HepG2 (cell line): ENCODE data around the gene FXYD4. TPM values are rescaled to one million over a fixed set of nuclear protein-coding genes. Genes with fewer than 3 reads are reported as not detected.

Source experiments
- CC2D1A ChIP-seq: sonication (generic); formaldehyde crosslinking; IDR thresholded peaks from 2 replicates; pipeline ENCODE4 v1.8.1; 2023; ENCODE audit warnings: mild to moderate bottlenecking, missing genetic modification reagents
- CCAR2 ChIP-seq: fragments of 200-400 bp; formaldehyde crosslinking; optimal IDR thresholded peaks from 2 replicates; pipeline ENCODE3; 2018; ENCODE audit warnings: low read depth, mild to moderate bottlenecking, low read length, moderate library complexity
- EP300 ChIP-seq, 3 experiments: sonication (generic) in 1 of 3; formaldehyde crosslinking in 1 of 3; IDR thresholded peaks; 2 replicates each; pipeline versions ENCODE4 v1.5.1 to v1.6.1; 2011 to 2020; ENCODE audit warnings: low read depth in 2 of 3, low read length in 2 of 3, borderline replicate concordance in 1 of 3, improper control_type of control experiment in 1 of 3, mild to moderate bottlenecking in 1 of 3, missing genetic modification reagents in 1 of 3, moderate library complexity in 1 of 3
- NFE2L2 ChIP-seq: fragments of 150-350 bp; IDR thresholded peaks from 2 replicates; pipeline ENCODE4 v1.6.1; 2014; ENCODE audit warnings: low read length
- ZBTB3 ChIP-seq: sonication (generic); formaldehyde crosslinking; IDR thresholded peaks from 2 replicates; pipeline ENCODE4 v1.4.0; 2020; ENCODE audit warnings: low read depth, mild to moderate bottlenecking, moderate library complexity, missing genetic modification reagents, borderline replicate concordance
- ZNF124 ChIP-seq: sonication (generic); formaldehyde crosslinking; IDR thresholded peaks from 2 replicates; pipeline ENCODE4 v1.4.0; 2020; ENCODE audit warnings: missing genetic modification reagents
- ZNF350 ChIP-seq: sonication (generic); formaldehyde crosslinking; IDR thresholded peaks from 2 replicates; pipeline ENCODE4 v1.4.0; 2020; ENCODE audit warnings: mild to moderate bottlenecking, low read depth, missing genetic modification reagents, borderline replicate concordance
- ZNF549 ChIP-seq: sonication (generic); formaldehyde crosslinking; IDR thresholded peaks from 2 replicates; pipeline ENCODE4 v1.5.0; 2020; ENCODE audit warnings: missing genetic modification reagents
- polyA plus RNA-seq, 8 experiments: library from polyadenylated mRNA; depleted of rRNA in 3 of 8; stranded (reverse) in 7 of 8; unstranded in 1 of 8; fragments of >200 nt; fragmentation: Illumina TruSeq in 4 of 8; extraction: Trizol in 4 of 8; gene quantifications; 2 replicates each; pipeline versions ENCODE4 v1.2.1 to v1.2.3, GENCODE V29; 2011 to 2016; ENCODE audit warnings: low read depth in 4 of 8, missing spikeins in 1 of 8, mixed read lengths in 1 of 8; ENCODE audit not compliant: insufficient read depth in 1 of 8
- total RNA-seq, 5 experiments: library from RNA; depleted of rRNA; stranded (reverse); fragments of >200 nt; fragmentation: Illumina TruSeq; extraction: Trizol; gene quantifications; 2 replicates each; pipeline ENCODE4 v1.2.3, GENCODE V29; 2016; ENCODE audit warnings: low read depth in 1 of 5
- TF ChIP-seq, protein P1 (sequence below): sonication (generic); formaldehyde crosslinking; IDR thresholded peaks from 2 replicates; pipeline ENCODE4 v1.5.1; 2020; ENCODE audit warnings: mild to moderate bottlenecking, missing genetic modification reagents, moderate library complexity
- TF ChIP-seq, protein P2 (sequence below): sonication (generic); formaldehyde crosslinking; conservative IDR thresholded peaks from 2 replicates; pipeline ENCODE4 v1.4.0; 2020; ENCODE audit warnings: mild to moderate bottlenecking, missing genetic modification reagents, moderate library complexity
- TF ChIP-seq, protein P3 (sequence below): conservative IDR thresholded peaks from 2 replicates; pipeline ENCODE4 v1.6.1; 2018; ENCODE audit warnings: missing genetic modification reagents
- TF ChIP-seq, protein P4 (sequence below): IDR thresholded peaks from 2 replicates; pipeline ENCODE4 v1.6.1; 2012; ENCODE audit warnings: low read length, improper control_type of control experiment
- TF ChIP-seq, protein P5 (sequence below): sonication (generic); formaldehyde crosslinking; IDR thresholded peaks from 2 replicates; pipeline ENCODE4 v1.5.1; 2020; ENCODE audit warnings: mild to moderate bottlenecking, missing genetic modification reagents, moderate library complexity

The FXYD4 gene
- total and polyA plus RNA-seq, 2 of the 13 experiments (the other 11 are each of a cell fraction or from before 2014, with no cell fraction given): not detected

DNA sequence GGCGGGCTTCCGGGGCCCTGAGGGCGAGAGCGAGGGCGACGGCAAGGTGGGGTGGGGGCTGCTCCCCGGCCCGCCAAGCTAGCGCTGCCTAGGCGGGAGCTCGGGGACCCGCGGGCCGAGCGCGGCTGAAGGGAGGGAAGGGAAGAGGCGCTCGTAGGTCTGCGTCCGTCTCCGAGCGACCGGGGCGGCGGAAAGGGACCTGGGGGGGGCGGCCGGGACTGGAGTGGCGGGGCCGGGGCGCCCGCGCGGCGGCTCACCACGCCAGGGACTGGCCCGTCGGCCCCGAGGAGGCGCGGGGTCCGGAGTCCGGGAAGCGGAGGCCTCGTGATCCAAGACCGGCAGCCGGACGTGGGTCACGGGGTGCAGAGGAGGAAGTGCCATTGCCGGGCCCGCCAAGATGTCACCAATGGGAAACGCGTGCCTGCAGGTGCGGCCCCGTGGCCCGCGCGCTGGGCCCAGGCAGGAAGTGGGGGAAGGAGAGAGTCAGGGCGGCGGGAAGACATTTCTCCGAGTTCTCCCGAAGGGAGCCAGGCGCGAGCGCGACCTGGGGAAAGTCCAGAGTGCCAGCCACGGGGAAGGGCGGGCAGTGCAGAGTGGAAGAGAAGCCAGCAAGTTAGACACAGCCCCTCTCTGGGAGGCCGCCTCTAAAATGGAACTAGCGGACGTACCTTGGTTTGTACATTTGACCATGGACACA is 25.6 kb downstream of the FXYD4 start (continued):
- TF ChIP-seq, protein P1, sequence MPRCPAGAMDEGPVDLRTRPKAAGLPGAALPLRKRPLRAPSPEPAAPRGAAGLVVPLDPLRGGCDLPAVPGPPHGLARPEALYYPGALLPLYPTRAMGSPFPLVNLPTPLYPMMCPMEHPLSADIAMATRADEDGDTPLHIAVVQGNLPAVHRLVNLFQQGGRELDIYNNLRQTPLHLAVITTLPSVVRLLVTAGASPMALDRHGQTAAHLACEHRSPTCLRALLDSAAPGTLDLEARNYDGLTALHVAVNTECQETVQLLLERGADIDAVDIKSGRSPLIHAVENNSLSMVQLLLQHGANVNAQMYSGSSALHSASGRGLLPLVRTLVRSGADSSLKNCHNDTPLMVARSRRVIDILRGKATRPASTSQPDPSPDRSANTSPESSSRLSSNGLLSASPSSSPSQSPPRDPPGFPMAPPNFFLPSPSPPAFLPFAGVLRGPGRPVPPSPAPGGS (CRISPR knock-in tag): peak; percentile 48
- peak; percentile 65; the same call in 1 of the 2 replicates for TF ChIP-seq ZBTB3 (CRISPR knock-in tag)
- no peak for TF ChIP-seq CC2D1A (CRISPR knock-in tag)
- no peak for TF ChIP-seq NFE2L2
- TF ChIP-seq, protein P2, sequence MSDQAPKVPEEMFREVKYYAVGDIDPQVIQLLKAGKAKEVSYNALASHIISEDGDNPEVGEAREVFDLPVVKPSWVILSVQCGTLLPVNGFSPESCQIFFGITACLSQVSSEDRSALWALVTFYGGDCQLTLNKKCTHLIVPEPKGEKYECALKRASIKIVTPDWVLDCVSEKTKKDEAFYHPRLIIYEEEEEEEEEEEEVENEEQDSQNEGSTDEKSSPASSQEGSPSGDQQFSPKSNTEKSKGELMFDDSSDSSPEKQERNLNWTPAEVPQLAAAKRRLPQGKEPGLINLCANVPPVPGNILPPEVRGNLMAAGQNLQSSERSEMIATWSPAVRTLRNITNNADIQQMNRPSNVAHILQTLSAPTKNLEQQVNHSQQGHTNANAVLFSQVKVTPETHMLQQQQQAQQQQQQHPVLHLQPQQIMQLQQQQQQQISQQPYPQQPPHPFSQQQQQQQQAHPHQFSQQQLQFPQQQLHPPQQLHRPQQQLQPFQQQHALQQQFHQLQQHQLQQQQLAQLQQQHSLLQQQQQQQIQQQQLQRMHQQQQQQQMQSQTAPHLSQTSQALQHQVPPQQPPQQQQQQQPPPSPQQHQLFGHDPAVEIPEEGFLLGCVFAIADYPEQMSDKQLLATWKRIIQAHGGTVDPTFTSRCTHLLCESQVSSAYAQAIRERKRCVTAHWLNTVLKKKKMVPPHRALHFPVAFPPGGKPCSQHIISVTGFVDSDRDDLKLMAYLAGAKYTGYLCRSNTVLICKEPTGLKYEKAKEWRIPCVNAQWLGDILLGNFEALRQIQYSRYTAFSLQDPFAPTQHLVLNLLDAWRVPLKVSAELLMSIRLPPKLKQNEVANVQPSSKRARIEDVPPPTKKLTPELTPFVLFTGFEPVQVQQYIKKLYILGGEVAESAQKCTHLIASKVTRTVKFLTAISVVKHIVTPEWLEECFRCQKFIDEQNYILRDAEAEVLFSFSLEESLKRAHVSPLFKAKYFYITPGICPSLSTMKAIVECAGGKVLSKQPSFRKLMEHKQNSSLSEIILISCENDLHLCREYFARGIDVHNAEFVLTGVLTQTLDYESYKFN: peak; percentile 65
- no peak for TF ChIP-seq CCAR2
- TF ChIP-seq ZNF350: no peak
- TF ChIP-seq ZNF549 (CRISPR knock-in tag): no peak
- TF ChIP-seq, protein P3, sequence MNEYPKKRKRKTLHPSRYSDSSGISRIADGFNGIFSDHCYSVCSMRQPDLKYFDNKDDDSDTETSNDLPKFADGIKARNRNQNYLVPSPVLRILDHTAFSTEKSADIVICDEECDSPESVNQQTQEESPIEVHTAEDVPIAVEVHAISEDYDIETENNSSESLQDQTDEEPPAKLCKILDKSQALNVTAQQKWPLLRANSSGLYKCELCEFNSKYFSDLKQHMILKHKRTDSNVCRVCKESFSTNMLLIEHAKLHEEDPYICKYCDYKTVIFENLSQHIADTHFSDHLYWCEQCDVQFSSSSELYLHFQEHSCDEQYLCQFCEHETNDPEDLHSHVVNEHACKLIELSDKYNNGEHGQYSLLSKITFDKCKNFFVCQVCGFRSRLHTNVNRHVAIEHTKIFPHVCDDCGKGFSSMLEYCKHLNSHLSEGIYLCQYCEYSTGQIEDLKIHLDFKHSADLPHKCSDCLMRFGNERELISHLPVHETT: peak; percentile 97
- TF ChIP-seq, protein P4, sequence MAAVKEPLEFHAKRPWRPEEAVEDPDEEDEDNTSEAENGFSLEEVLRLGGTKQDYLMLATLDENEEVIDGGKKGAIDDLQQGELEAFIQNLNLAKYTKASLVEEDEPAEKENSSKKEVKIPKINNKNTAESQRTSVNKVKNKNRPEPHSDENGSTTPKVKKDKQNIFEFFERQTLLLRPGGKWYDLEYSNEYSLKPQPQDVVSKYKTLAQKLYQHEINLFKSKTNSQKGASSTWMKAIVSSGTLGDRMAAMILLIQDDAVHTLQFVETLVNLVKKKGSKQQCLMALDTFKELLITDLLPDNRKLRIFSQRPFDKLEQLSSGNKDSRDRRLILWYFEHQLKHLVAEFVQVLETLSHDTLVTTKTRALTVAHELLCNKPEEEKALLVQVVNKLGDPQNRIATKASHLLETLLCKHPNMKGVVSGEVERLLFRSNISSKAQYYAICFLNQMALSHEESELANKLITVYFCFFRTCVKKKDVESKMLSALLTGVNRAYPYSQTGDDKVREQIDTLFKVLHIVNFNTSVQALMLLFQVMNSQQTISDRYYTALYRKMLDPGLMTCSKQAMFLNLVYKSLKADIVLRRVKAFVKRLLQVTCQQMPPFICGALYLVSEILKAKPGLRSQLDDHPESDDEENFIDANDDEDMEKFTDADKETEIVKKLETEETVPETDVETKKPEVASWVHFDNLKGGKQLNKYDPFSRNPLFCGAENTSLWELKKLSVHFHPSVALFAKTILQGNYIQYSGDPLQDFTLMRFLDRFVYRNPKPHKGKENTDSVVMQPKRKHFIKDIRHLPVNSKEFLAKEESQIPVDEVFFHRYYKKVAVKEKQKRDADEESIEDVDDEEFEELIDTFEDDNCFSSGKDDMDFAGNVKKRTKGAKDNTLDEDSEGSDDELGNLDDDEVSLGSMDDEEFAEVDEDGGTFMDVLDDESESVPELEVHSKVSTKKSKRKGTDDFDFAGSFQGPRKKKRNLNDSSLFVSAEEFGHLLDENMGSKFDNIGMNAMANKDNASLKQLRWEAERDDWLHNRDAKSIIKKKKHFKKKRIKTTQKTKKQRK: no peak
- 0 out of 2 replicates have a peak, but pooled peaks have one; percentile 49 for TF ChIP-seq ZNF124
- TF ChIP-seq, protein P5, sequence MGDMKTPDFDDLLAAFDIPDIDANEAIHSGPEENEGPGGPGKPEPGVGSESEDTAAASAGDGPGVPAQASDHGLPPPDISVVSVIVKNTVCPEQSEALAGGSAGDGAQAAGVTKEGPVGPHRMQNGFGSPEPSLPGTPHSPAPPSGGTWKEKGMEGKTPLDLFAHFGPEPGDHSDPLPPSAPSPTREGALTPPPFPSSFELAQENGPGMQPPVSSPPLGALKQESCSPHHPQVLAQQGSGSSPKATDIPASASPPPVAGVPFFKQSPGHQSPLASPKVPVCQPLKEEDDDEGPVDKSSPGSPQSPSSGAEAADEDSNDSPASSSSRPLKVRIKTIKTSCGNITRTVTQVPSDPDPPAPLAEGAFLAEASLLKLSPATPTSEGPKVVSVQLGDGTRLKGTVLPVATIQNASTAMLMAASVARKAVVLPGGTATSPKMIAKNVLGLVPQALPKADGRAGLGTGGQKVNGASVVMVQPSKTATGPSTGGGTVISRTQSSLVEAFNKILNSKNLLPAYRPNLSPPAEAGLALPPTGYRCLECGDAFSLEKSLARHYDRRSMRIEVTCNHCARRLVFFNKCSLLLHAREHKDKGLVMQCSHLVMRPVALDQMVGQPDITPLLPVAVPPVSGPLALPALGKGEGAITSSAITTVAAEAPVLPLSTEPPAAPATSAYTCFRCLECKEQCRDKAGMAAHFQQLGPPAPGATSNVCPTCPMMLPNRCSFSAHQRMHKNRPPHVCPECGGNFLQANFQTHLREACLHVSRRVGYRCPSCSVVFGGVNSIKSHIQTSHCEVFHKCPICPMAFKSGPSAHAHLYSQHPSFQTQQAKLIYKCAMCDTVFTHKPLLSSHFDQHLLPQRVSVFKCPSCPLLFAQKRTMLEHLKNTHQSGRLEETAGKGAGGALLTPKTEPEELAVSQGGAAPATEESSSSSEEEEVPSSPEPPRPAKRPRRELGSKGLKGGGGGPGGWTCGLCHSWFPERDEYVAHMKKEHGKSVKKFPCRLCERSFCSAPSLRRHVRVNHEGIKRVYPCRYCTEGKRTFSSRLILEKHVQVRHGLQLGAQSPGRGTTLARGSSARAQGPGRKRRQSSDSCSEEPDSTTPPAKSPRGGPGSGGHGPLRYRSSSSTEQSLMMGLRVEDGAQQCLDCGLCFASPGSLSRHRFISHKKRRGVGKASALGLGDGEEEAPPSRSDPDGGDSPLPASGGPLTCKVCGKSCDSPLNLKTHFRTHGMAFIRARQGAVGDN (CRISPR knock-in tag): peak; percentile 95
- 0 out of 4 replicates have a peak, but pooled peaks of 1 of the 2 experiments have one; percentile 48 for TF ChIP-seq EP300 (IDR thresholded peaks at IDR 0.05; ENCODE audit: low read depth in 2 of 2, low read length in 2 of 2)
- TF ChIP-seq EP300 (CRISPR knock-in tag; IDR thresholded peaks at IDR 0.05; ENCODE audit: borderline replicate concordance): peak; percentile 74; the same call in 1 of the 2 replicates
